ENCODE results near the gene COMP.

The COMP gene

GRCh38 chr19:18741124-18742121 is 49.7 kb downstream of the COMP start:
- no peaks in the 10 kb centered on the region for H3K4me1 ChIP-seq (ENCODE audit: low read length)
- H3K9me3 ChIP-seq (ENCODE audit: insufficient read depth, low read length) = no peaks in the 10 kb centered on the region
- H3K4me3 ChIP-seq (ENCODE audit: low read length) = no peak overlapping the region
- H3K4me2 ChIP-seq (ENCODE audit: low read length) = no peak overlapping the region
- H2AFZ ChIP-seq (ENCODE audit: low read depth, low read length) = no peak overlapping the region
- peaks cover 21% of the 10 kb centered on the region for H4K20me1 ChIP-seq (ENCODE audit: insufficient read depth, low read length)
- no peak for TF ChIP-seq EZH2phosphoT487 (IDR thresholded peaks at IDR 0.05; ENCODE audit: low read depth)
- TF ChIP-seq CTCF (IDR thresholded peaks at IDR 0.05; ENCODE audit: low read depth, low read length) = no peak
- no peaks in the 10 kb centered on the region for H3K79me2 ChIP-seq (ENCODE audit: low read length)
- no peaks in the 10 kb centered on the region for H3K27me3 ChIP-seq (ENCODE audit: low read depth, low read length)
- H3K27ac ChIP-seq (ENCODE audit: low read length) = no peak overlapping the region
- no peaks in the 10 kb centered on the region for H3K36me3 ChIP-seq (replicated peaks; ENCODE audit: low read depth, low read length)
- no peak overlapping the region for H3K9ac ChIP-seq (ENCODE audit: low read length)

GRCh38 chr19:18738961-18739690 is 52.0 kb downstream of the COMP start:
- Histone ChIP-seq H2AFZ (ENCODE audit: low read depth, low read length) (no peak overlapping the region), H3K9me3 (ENCODE audit: insufficient read depth, low read length) (no peaks in the 10 kb centered on the region), H4K20me1 (ENCODE audit: insufficient read depth, low read length) (peaks cover 24% of the 10 kb centered on the region), H3K4me2 (ENCODE audit: low read length) (no peak overlapping the region), H3K9ac (ENCODE audit: low read length) (no peak overlapping the region), H3K4me1 (ENCODE audit: low read length) (no peaks in the 10 kb centered on the region), H3K27me3 (ENCODE audit: low read depth, low read length) (no peaks in the 10 kb centered on the region), H3K36me3 (replicated peaks; ENCODE audit: low read depth, low read length) (no peaks in the 10 kb centered on the region), H3K4me3 (ENCODE audit: low read length) (no peak overlapping the region), H3K27ac (ENCODE audit: low read length) (no peak overlapping the region), H3K79me2 (ENCODE audit: low read length) (no peaks in the 10 kb centered on the region)
- no peak for TF ChIP-seq EZH2phosphoT487 (IDR thresholded peaks at IDR 0.05; ENCODE audit: low read depth)
- no peak for TF ChIP-seq CTCF (IDR thresholded peaks at IDR 0.05; ENCODE audit: low read depth, low read length)

- no peak overlapping the region for H3K27ac ChIP-seq (ENCODE audit: low read length)
- no peak overlapping the region for H2AFZ ChIP-seq (ENCODE audit: low read depth, low read length)
- no peaks in the 10 kb centered on the region for H3K4me1 ChIP-seq (ENCODE audit: low read length)
- H3K9me3 ChIP-seq (ENCODE audit: insufficient read depth, low read length) = no peaks in the 10 kb centered on the region
- peaks cover 20% of the 10 kb centered on the region for H4K20me1 ChIP-seq (ENCODE audit: insufficient read depth, low read length)
- no peak overlapping the region for H3K4me2 ChIP-seq (ENCODE audit: low read length)
- no peaks in the 10 kb centered on the region for H3K27me3 ChIP-seq (ENCODE audit: low read depth, low read length)
- no peaks in the 10 kb centered on the region for H3K79me2 ChIP-seq (ENCODE audit: low read length)
- TF ChIP-seq EZH2phosphoT487 (IDR thresholded peaks at IDR 0.05; ENCODE audit: low read depth) (no peak), CTCF (IDR thresholded peaks at IDR 0.05; ENCODE audit: low read depth, low read length) (no peak)
- no peak overlapping the region for H3K9ac ChIP-seq (ENCODE audit: low read length)
- H3K36me3 ChIP-seq (replicated peaks; ENCODE audit: low read depth, low read length) = no peaks in the 10 kb centered on the region
- no peak overlapping the region for H3K4me3 ChIP-seq (ENCODE audit: low read length)
Observed at GRCh38 chr19:18737954-18738351, 53.2 kb downstream of the COMP start.

GRCh38 chr19:18737337-18737953 is 53.7 kb downstream of the COMP start:
- TF ChIP-seq EZH2phosphoT487 (IDR thresholded peaks at IDR 0.05; ENCODE audit: low read depth) (no peak), CTCF (IDR thresholded peaks at IDR 0.05; ENCODE audit: low read depth, low read length) (no peak)
- no peaks in the 10 kb centered on the region for H3K79me2 ChIP-seq (ENCODE audit: low read length)
- no peaks in the 10 kb centered on the region for H3K4me1 ChIP-seq (ENCODE audit: low read length)
- H3K27me3 ChIP-seq (ENCODE audit: low read depth, low read length) = no peaks in the 10 kb centered on the region
- no peak overlapping the region for H3K27ac ChIP-seq (ENCODE audit: low read length)
- no peaks in the 10 kb centered on the region for H3K36me3 ChIP-seq (replicated peaks; ENCODE audit: low read depth, low read length)
- no peak overlapping the region for H3K9ac ChIP-seq (ENCODE audit: low read length)
- H3K4me2 ChIP-seq (ENCODE audit: low read length) = no peak overlapping the region
- H4K20me1 ChIP-seq (ENCODE audit: insufficient read depth, low read length) = peaks cover 15% of the 10 kb centered on the region
- H2AFZ ChIP-seq (ENCODE audit: low read depth, low read length) = no peak overlapping the region
- H3K4me3 ChIP-seq (ENCODE audit: low read length) = no peak overlapping the region
- H3K9me3 ChIP-seq (ENCODE audit: insufficient read depth, low read length) = no peaks in the 10 kb centered on the region
